IPS-NIHi7 (cell line): ENCODE results near the gene PGA3.
"Not testable (repeated sequence)": the region's sequence is repeated elsewhere in the genome, so short reads cannot be mapped to it uniquely, and the experiment has no call there.

Experiments
- DNase-seq: peaks from one replicate; pipeline ENCODE4 v3.0.0; 2012; ENCODE audit warnings: mixed read lengths; ENCODE audit errors: extremely low spot score

PGA3 gene

GRCh38 chr11:61207636-61208310, 4.5 kb downstream of the PGA3 start:
- not testable (repeated sequence) for DNase-seq

- not testable (repeated sequence) for DNase-seq
These were observed 7.3 kb downstream of the PGA3 start for GRCh38 chr11:61210629-61211028.

DNA sequence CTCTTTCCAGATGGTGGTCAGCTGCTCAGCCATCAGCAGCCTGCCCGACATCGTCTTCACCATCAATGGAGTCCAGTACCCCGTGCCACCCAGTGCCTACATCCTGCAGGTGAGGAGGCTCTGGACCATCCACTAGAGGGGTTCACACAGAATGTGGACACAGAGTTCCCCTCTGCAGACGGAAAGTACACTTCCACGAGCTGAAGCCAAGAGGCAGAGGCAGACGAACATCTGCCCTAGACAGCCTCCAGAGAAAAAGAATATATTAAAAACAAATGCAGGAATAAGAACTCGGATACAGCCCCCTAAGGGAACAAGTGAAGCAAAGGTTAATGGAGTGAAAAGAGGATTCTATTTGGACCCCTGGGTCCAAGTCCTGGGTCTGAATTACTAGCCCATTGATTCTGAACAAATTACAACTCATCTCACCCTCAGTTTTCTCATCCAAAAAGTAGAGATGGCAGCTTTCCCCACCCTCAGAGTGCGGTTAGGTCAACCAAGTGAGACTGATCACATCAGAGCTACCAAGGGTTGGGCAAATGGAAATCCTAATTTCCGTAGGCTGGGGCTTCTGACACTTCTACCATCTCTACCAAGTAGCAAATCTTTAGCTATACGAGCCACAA, 8.1 kb downstream of the PGA3 start:
- DNase-seq, result not testable (repeated sequence)

GRCh38 chr11:61212202-61212601, 8.9 kb downstream of the PGA3 start:
- not testable (repeated sequence) for DNase-seq

- not testable (repeated sequence) for DNase-seq
These were observed 10.5 kb downstream of the PGA3 start for GRCh38 chr11:61213711-61214324.

DNA sequence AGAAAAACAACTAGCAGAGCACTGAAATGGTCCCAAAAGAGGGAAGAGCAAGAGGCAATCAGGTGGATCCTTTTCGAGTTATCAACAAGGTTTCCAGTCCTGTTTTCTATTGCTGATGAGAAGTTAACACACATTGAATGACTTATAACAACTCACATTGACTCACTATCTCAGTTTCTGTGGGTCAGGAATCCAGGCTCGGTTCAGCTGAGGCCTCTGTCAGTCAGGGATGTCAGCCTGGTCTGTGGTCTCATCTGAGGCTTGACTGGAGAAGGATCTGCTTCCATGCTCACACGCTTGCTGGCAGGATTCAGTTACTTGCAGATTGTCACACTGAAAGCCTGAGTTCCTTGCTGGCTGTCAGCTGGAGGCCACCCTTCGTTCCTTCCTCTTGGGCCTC, 15.0 kb downstream of the PGA3 start:
- DNase-seq, result not testable (repeated sequence)

GRCh38 chr11:61219016-61219415, 15.7 kb downstream of the PGA3 start:
- DNase-seq, result not testable (repeated sequence)

DNA sequence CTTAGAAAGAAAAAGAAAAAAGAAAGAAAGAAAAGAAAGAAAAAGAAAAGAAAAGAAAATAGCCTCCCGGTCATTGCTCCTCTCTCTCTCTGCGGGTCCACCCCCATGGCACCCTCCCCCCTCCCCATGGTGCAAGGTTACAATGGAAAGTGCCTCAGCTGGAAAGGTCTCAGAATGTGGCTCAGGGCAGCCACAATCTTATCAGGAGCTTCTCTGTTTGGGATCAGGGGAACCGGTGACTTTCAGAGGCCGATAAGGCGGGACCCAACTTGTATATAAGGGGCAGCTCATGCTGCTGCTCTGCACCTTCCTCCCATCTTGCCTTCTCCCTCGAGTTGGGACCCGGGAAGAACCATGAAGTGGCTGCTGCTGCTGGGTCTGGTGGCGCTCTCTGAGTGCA, 18.7 kb downstream of the PGA3 start, which contains the start of gene PGA4:
TSS of gene PGA4 (plus strand) at position 301 of the 400 bp plus-strand sequence. CDS start at position 355, 54 bp downstream.
- not testable (repeated sequence) for DNase-seq

DNA sequence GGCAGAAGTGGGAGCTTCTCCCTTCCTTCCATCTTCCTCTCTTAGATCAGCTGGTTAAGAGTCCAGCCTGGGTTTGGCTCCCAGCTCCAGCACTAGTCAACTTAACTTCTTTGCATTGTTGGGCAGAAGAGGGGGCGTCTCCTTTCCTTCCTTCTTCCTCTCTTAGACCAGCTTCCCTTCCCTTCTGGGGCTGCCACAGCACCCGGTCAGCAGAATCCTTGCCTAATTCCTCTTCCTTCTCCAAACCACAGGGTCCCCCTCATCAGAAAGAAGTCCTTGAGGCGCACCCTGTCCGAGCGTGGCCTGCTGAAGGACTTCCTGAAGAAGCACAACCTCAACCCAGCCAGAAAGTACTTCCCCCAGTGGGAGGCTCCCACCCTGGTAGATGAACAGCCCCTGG, 19.4 kb downstream of the PGA3 start:
- not testable (repeated sequence) for DNase-seq

- DNase-seq, result not testable (repeated sequence)
These were observed 23.3 kb downstream of the PGA3 start for GRCh38 chr11:61226457-61227137.

- not testable (repeated sequence) for DNase-seq
These were observed 26.1 kb downstream of the PGA3 start for GRCh38 chr11:61229458-61229857.

DNA sequence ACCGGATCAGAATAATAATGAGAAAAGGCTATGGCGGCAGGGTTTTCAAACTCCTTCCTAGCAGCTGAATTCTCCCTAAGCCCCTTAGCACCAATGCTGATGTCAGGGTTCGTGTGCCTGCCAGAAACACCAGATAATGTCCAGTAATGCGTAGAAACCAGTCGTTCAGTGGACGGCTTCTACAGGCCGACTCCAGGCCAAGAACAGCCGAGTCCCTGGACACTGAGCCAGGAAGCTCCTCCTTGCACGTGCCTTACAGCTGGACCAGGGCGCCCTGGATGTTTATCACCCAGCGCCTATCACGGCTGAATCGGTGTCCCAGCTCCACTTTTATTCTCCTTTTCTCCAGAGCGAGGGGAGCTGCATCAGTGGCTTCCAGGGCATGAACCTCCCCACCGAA, 27.7 kb downstream of the PGA3 start:
- not testable (repeated sequence) for DNase-seq

GRCh38 chr11:61231585-61231984, 28.3 kb downstream of the PGA3 start:
- DNase-seq, result not testable (repeated sequence)

DNA sequence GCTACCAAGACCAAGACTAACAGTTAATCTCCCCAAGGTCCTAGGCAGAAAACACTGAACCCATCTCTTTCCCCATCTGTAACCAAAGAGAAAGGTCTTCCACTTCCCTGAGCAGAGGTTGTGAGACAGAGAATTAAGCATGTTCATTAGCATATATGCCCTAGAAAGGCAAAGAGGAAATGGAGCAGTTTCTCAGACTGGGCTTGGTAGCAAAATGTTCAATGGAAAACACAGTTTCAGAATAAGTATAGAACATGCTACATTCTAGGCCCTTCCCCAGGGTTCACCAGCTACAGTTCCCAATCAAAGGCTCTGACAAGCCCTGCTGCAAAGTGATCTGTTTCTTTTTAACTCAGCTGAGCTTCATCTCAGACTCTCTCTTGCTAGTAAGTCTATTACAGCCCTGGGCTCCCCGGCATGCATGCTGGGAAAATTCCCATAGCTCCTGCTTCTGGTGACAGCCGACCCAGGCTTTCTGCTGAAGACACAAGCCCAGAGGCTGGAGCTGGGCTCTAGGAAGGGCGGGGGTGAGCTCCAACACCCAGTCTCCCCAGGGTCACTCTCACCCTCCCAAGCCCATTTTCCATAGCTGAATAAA, 29.3 kb downstream of the PGA3 start:
- DNase-seq, result not testable (repeated sequence)

- not testable (repeated sequence) for DNase-seq
These were observed 33.8 kb downstream of the PGA3 start for GRCh38 chr11:61237130-61237529.

GRCh38 chr11:61240288-61240687, 37.0 kb downstream of the PGA3 start:
- DNase-seq, result not testable (repeated sequence)

DNA sequence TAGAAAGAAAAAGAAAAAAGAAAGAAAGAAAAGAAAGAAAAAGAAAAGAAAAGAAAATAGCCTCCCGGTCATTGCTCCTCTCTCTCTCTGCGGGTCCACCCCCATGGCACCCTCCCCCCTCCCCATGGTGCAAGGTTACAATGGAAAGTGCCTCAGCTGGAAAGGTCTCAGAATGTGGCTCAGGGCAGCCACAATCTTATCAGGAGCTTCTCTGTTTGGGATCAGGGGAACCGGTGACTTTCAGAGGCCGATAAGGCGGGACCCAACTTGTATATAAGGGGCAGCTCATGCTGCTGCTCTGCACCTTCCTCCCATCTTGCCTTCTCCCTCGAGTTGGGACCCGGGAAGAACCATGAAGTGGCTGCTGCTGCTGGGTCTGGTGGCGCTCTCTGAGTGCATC, 37.6 kb downstream of the PGA3 start, which contains the start of gene PGA5:
TSS of gene PGA5 (plus strand) at position 301 of the 400 bp plus-strand sequence. CDS start at position 353, 52 bp downstream.
- not testable (repeated sequence) for DNase-seq

DNA sequence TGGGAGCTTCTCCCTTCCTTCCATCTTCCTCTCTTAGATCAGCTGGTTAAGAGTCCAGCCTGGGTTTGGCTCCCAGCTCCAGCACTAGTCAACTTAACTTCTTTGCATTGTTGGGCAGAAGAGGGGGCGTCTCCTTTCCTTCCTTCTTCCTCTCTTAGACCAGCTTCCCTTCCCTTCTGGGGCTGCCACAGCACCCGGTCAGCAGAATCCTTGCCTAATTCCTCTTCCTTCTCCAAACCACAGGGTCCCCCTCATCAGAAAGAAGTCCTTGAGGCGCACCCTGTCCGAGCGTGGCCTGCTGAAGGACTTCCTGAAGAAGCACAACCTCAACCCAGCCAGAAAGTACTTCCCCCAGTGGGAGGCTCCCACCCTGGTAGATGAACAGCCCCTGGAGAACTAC, 38.2 kb downstream of the PGA3 start:
- DNase-seq, result not testable (repeated sequence)

DNA sequence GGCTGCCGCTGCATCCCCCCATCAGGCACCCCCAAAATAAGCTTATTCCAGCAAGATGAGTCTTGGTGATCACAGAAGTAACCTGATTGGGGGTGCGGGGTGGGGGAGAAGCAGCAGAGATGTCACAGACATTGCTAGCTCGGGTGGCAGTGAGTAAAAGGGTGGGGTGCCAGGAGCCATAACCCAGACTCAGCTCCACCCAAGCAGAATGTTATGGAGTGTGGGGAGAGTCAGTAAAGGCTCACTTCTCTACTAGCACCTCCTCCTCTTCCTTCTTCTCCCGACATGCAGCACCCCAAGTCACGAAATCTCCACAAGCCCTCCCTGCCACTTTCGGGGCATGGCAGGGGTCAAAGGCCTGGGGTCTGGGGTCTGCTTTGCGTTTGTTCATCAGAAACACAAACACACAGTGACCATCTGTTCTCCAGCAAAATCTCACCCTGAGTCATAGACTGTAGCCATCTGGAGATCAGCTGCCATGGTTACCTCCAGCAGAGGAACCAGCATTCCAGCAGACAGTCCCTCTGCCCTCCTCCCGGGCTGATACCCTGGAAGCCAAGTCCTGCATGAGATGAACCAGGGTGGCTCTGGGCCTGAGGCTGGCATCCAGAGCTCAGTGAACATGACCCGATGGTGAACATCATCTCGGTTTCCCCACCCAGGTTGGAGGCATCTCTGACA, 42.1 kb downstream of the PGA3 start:
- not testable (repeated sequence) for DNase-seq

GRCh38 chr11:61248071-61248470, 44.8 kb downstream of the PGA3 start:
- DNase-seq, result not testable (repeated sequence)

DNA sequence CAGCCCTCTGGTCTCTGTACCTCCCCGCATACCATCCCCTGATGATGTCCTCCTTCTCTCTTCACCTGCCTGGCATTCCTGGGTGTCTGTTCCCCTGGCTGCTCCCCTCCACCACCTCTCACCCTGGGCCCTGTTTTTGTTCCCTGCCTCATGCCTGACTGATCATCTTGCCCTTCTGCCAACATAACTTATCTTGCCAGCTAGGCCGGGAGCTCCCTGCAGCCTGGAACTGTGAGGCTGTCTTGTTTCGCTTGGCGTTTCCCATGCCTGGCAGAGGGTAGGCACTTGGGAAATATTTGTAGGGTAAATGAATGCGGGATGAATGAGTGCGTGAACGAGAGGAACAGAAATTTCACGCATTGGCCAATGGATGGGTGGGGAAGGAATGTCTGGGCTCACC, 45.9 kb downstream of the PGA3 start:
- not testable (repeated sequence) for DNase-seq
